Testis (tissue), 3 donors: ENCODE data around the gene HMCES. TPM values are rescaled to one million over a fixed set of nuclear protein-coding genes. Genes with fewer than 3 reads are reported as not detected.
"Not testable (repeated sequence)": the region's sequence is repeated elsewhere in the genome, so short reads cannot be mapped to it uniquely, and the experiment has no call there.

Experiments
- DNase-seq: peaks from one replicate; pipeline ENCODE4 v3.0.0-alpha.2; 2019
- H3K27ac ChIP-seq, 2 donors: fragments of 200-600 bp; sonication (generic); one replicate each; pipeline ENCODE4 v1.5.1; 2019
- H3K27me3 ChIP-seq: fragments of 200-600 bp; sonication (generic); one replicate; pipeline ENCODE4 v1.5.1; 2019
- H3K36me3 ChIP-seq: fragments of 200-600 bp; sonication (generic); one replicate; pipeline ENCODE4 v1.5.1; 2017; ENCODE audit warnings: low read depth; ENCODE audit errors: missing control alignments
- H3K4me1 ChIP-seq: fragments of 200-600 bp; sonication (generic); one replicate; pipeline ENCODE4 v1.5.1; 2019
- H3K4me3 ChIP-seq, 2 donors: fragments of 200-600 bp; sonication (generic); one replicate each; pipeline ENCODE4 v1.5.1; 2017 to 2019
- H3K9me3 ChIP-seq: fragments of 200-600 bp; sonication (generic); one replicate; pipeline ENCODE4 v1.5.1; 2017
- POLR2A ChIP-seq: fragments of 450-650 bp; IDR thresholded peaks from one replicate; pipeline ENCODE4 v1.6.1; 2017; ENCODE audit warnings: antibody characterized with exemption, mild to moderate bottlenecking, moderate library complexity
- WGBS, 2 donors: methylation state at CpG; one replicate each; pipeline ENCODE4 v1.1.5; 2018; 5-methylcytosine and 5-hydroxymethylcytosine counted together
- intact Hi-C: fragments of 100-400 bp; cut with DNase I; formaldehyde crosslinking; loops from one replicate; pipeline ENCODE4 v1.15.1; 2023; ENCODE audit warnings: low total_unique reads
- polyA plus RNA-seq: library from polyadenylated mRNA; stranded (reverse); fragments of 350-450 nt; fragmentation: Illumina TruSeq; extraction: RNeasy Lipid Tissue Mini Kit (QIAGEN cat#74804); gene quantifications from one replicate; pipeline ENCODE4 v1.2.3, GENCODE V29; 2014; ENCODE audit warnings: low read depth, low replicate concordance; ENCODE audit not compliant: insufficient read depth
- total RNA-seq, 2 donors: library from RNA; depleted of rRNA; stranded (reverse); fragments of >200 nt; gene quantifications; one replicate each; pipeline ENCODE4 v1.2.3, GENCODE V29; 2016
- TF ChIP-seq, protein P1 (sequence below), 3 experiments: fragments of 450-650 bp in 2 of 3; fragments of 200-600 bp in 1 of 3; sonication (generic) in 1 of 3; IDR thresholded peaks; one replicate each; pipeline ENCODE4 v1.5.1; 2016 to 2019; ENCODE audit warnings: antibody characterized with exemption in 3 of 3, mild to moderate bottlenecking in 2 of 3, moderate library complexity in 1 of 3

The HMCES gene
- total and polyA plus RNA-seq, 3 donors from 2014 or later, result 37.8 to 81.5 (median 41.6) TPM

DNA sequence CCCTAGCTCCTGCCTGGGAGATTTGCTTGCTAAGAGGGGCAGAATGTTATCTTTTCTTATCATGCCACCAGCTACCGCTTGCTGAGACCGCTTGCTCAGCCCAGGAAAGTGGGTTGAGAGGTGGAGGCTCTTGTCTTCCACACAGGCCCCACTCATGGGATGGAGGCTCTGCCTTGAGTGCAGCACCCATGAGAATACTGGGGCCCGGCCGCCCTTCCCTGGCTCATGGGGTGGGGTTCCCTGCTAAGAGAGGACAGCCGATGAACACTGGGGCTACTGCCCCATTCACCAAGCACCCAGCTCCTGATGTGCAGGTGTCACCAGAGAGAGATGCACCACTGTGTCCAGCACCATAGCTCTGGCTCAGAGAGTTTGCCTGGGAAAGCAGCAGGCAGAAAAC, 55.2 kb downstream of the HMCES start:
- Histone ChIP-seq H3K27me3 (no peaks in the 10 kb centered on the region), H3K9me3 (no peaks in the 10 kb centered on the region), H3K4me3 (no peak overlapping the region), H3K27ac (no peak overlapping the region), H3K36me3 (no peaks in the 10 kb centered on the region), H3K4me1 (no peaks in the 10 kb centered on the region)
- no peak for DNase-seq
- 96 to 100% methylated on average over 1 to 5 of the region's 5 CpGs for WGBS, 2 donors
- intact Hi-C loops, result no loop called here
- TF ChIP-seq, protein P1, sequence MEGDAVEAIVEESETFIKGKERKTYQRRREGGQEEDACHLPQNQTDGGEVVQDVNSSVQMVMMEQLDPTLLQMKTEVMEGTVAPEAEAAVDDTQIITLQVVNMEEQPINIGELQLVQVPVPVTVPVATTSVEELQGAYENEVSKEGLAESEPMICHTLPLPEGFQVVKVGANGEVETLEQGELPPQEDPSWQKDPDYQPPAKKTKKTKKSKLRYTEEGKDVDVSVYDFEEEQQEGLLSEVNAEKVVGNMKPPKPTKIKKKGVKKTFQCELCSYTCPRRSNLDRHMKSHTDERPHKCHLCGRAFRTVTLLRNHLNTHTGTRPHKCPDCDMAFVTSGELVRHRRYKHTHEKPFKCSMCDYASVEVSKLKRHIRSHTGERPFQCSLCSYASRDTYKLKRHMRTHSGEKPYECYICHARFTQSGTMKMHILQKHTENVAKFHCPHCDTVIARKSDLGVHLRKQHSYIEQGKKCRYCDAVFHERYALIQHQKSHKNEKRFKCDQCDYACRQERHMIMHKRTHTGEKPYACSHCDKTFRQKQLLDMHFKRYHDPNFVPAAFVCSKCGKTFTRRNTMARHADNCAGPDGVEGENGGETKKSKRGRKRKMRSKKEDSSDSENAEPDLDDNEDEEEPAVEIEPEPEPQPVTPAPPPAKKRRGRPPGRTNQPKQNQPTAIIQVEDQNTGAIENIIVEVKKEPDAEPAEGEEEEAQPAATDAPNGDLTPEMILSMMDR (IDR thresholded peaks at IDR 0.05), result no peak
- no peak for TF ChIP-seq POLR2A

DNA sequence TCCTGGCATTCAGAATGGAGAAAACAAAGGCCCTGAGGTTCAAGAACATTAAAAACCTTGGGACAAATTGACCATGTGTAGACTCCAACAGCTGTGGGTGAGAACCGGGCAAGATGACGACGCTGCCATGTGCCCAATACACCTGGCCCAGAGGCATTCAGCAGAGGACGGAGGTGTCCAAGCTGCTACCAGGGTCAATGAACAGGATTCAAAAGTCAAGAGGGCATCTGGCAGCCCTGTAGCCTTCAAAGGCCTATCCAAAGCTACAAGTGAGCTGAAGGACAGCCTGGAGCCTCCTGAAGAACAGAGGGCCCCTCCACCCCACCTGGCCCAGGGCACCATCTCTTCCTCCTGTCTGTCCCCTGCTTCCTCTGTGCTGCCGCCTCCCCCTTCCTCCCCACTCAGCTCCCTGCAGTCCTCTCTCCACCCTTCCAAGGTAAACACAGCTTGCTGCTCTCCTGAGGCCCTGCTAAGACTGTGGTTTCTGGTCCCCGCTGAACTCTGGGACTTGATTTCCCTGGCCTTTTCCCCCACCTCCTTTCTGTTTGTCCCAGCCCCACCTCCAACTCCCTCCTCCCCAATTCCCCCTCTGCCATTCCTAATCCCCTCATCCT, 57.5 kb downstream of the HMCES start:
- intact Hi-C loops, result no loop called here
- no peaks in the 10 kb centered on the region for H3K9me3 ChIP-seq
- no peak overlapping the region for H3K27ac ChIP-seq
- DNase-seq, result no peak
- no peak for TF ChIP-seq POLR2A
- TF ChIP-seq, protein P1 (IDR thresholded peaks at IDR 0.05), result no peak
- H3K4me3 ChIP-seq, result no peak overlapping the region
- WGBS, 2 donors, result 88 to 90% methylated on average over 6 of the region's 6 CpGs
- no peaks in the 10 kb centered on the region for H3K4me1 ChIP-seq
- no peaks in the 10 kb centered on the region for H3K36me3 ChIP-seq
- H3K27me3 ChIP-seq, result no peaks in the 10 kb centered on the region

DNA sequence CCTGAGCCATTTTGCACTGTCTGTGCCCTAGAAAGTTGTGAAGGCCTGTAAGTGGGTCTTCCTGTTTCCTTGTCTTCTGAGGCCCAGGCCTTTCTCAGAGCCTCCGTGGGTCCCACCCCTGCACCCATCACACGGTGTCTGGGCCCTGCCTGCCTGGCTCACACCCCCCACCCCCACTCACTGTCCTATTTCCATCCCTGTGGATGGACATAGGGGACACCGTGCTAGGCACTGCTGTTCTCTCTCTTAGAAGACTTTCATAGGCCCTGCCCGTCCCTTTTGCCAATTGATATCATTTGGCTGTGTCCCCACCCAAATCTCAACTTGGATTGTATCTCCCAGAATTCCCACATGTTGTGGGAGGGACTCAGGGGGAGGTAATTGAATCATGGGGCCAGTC, 59.0 kb downstream of the HMCES start:
- H3K4me1 ChIP-seq, H3K9me3 ChIP-seq, DNase-seq, H3K27ac ChIP-seq, H3K4me3 ChIP-seq, H3K27me3 ChIP-seq, H3K36me3 ChIP-seq, intact Hi-C loops: not testable (repeated sequence)
- WGBS, 2 donors, result 88 to 96% methylated on average over 4 of the region's 4 CpGs

DNA sequence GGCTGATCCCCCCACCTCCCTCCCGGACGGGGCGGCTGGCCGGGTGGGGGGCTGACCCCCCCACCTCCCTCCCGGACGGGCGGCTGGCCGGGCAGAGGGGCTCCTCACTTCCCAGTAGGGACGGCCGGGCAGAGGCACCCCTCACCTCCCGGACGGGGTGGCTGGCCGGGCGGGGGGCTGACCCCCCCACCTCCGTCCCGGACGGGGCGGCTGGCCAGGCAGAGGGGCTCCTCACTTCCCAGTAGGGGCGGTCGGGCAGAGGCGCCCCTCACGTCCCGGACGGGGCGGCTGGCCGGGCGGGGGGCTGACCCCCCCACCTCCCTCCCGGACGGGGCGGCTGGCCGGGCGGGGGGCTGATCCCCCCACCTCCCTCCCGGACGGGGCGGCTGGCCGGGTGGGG, 60.5 kb downstream of the HMCES start:
- H3K4me1 ChIP-seq, H3K27me3 ChIP-seq, DNase-seq, H3K36me3 ChIP-seq, intact Hi-C loops, H3K9me3 ChIP-seq, H3K4me3 ChIP-seq, H3K27ac ChIP-seq: not testable (repeated sequence)
- WGBS, 2 donors, result no CpG with 5 or more reads among the region's 36 CpGs

DNA sequence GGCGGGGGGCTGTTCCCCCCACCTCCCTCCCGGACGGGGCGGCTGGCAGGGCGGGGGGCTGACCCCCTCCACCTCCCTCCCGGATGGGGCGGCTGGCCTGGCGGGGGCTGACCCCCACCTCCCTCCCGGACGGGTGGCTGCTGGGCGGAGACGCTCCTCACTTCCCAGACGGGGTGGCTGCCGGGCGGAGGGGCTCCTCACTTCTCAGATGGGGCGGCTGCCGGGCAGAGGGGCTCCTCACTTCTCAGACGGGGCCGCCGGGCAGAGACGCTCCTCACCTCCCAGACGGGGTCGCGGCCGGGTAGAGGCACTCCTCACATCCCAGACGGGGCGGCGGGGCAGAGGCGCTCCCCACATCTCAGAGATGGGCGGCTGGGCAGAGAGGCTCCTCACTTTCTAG, 61.2 kb downstream of the HMCES start:
- H3K4me3 ChIP-seq, H3K27me3 ChIP-seq, DNase-seq, H3K27ac ChIP-seq, H3K36me3 ChIP-seq, intact Hi-C loops, H3K9me3 ChIP-seq, H3K4me1 ChIP-seq: not testable (repeated sequence)
- WGBS, 2 donors, result 99% methylated on average over 14 of the region's 30 CpGs; no CpG with 5 or more reads in 1 of the 2 donors

DNA sequence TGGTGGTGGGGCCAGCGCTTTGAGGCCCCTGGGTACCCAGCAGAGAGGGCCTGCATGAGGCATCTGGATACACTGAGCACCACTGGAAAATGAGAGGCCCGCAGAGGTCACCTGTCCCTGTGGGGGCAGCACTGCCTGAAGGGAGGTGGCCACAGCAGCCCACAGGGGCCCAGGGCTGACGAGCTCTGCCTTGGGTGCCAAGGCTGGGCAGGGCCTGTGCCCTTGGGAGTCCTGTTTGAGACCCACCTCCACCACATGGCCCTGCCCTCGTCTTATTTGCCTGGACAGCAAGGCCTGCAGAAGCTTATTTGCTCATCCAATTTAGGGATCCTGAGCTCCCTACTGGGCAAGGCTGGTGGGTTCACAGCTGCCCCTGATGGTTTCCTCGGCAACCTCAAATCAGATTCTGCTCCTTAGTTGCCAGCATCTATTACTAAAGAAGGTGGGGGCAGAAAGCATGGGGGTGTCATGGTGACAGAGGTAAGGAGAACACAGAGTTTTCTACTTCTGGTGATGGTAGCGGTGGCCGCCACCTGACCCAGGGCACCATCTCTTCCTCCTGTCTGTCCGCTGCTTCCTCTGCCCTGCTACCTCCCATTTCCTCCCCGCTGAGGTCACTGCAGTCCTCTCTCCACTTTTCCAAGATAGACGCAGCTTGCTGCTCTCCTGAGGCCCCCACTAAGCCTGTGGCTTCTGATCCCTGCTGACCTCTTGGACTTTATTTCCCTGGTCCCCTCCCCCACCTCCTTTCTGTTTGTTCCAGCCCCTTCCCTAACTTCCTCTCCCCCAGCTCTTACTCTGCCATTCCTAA, 62.9 kb downstream of the HMCES start:
- H3K27me3 ChIP-seq, result no peaks in the 10 kb centered on the region
- TF ChIP-seq, protein P1 (IDR thresholded peaks at IDR 0.05), result no peak
- TF ChIP-seq POLR2A, result no peak
- H3K36me3 ChIP-seq, result no peaks in the 10 kb centered on the region
- no peak overlapping the region for H3K27ac ChIP-seq
- no peaks in the 10 kb centered on the region for H3K9me3 ChIP-seq
- no peak for DNase-seq
- intact Hi-C loops, result no loop called here
- no peak overlapping the region for H3K4me3 ChIP-seq
- H3K4me1 ChIP-seq, result peaks cover 10% of the 10 kb centered on the region
- 82 to 89% methylated on average over 6 to 10 of the region's 10 CpGs for WGBS, 2 donors
